HG03103 (cell line): ENCODE measurements around the gene UQCRHL.
"Not testable (repeated sequence)": the region's sequence is repeated elsewhere in the genome, so short reads cannot be mapped to it uniquely, and the experiment has no call there.

ENCODE experiments used
- ATAC-seq: cut with Tn5 transposase; IDR thresholded peaks from one replicate; pipeline ENCODE4 v1.9.1; 2021; ENCODE audit warnings: low read depth; ENCODE audit not compliant: unreplicated experiment

The UQCRHL gene

DNA sequence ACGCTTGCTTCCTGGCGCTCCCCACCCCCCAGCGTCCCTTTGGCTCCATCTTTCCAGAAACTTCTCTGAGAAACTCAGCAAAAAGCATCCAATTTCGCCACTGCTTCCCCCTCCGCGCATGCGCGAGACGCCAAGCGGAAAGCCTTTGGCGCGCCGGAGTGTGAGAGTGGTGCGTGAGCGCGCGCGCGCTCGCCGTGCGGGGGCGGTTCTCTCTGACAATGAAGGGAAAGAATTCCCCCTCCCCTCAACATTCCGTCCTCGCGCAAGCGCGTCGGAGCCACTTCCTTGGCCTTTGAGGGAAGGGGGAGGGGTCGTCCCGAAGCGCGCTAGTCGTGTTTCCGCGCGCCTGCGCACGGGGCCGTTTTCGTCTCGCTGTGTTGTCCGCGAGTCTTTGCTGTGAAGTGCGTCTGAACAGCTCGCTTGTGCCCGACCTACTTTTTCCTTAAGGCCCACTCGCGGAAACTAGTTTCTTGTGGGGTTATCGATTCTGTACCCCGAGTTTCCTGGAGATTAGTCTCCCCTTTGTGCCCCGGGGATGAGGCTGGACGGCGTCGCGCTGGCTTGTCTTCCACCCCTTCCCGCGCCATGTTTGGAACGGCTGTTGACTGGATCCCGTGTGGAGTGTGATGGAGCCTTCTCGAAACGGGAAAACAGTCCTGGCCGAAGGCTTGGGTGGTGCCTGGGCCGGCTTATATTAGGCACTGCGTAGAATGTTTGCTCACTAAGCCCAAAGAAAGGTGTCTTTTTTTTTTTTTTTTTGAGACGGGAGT lies 28.5 kb upstream of the UQCRHL start:
- no peak for ATAC-seq

DNA sequence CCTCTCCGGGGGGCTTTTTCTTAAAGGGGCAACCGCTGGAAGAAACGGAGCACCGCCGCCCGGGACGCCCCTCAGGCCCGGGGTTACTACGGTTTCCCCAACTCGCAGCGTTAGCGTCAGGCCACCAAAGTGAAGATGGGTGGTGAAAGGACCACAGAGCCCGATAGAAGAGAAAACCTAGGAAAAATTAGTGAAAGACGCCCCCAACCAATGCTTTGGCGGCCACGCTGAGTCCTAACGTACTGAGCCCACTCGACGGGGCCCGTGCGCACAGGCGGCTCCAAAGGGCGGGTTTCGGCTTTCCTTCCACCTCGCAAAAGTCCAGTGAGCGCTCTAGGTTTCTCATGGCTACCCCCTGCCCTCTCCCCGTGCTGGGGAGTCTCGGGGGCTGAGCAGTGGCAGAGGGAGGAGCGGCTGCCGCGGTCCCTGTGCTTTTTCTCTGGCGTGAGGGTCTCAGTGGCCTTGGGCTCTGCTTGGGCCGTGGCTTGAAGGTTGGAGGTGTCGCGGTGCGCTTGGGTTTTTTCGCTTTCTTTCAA lies 27.8 kb upstream of the UQCRHL start:
- ATAC-seq = peak; percentile 1

DNA sequence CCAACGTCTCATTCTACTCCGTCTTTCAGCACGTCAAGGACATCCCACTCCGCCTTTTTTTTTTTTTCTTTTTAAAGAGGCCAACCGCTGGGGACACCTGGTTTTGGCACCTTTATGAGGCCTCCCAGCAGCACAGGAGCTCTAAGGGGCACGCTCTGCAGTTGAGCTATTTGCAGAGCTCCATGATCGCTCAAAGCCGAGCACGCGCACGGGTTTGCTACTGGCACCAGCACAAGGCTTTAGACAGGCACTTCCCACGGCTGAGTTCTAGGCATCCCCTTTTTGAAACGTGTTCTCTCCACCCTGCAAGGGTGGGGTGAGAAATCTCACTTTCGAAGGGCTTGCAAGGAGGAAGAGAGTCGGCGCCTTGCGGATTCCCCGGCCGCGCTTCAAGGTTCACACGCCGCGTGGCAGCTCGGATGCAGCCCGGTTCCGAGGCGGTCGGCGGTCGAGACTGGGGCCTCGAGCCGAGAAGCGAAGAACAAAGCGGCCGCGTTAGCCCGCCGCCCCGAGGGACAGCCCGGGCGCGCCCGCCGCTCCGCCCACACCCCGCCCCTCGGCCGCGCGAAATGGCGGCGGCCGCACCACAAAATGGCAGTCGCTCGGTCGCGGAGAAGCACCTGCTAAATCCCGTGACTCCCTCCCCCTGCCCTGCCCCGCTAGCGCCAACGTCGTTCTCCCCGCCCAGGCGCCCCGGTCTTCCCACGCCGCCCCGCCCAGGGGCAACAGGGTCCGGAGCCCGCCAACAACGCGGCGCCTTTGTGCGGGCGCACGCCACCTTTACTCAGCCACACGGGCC lies 27.2 kb upstream of the UQCRHL start:
- peak; percentile 37 for ATAC-seq

DNA sequence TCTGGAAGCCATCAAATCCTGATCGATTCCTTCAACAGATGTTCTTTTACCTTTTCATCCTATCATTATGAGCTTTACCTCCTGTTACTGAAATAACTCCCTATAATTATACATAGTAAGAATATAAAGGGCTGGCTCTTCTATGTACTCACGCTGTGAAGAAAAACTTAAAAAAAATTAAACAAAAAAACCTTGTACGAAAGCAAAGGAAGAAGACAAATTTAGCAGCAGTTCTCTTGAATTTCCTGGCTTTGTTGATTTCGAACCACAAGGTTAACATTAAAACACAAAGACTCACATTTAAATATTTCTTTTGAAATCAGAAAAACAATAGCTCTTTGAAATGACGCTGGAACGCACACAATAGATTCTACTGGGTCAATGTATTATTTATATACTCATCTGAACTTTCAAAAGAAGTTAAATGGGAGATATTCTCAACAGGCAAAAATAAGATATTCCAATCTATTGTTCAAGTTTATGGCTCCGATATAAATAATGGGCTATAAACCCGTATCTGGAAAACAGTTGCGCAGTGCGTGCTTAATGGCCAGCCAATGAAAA lies 26.5 kb upstream of the UQCRHL start:
- ATAC-seq = no peak

DNA sequence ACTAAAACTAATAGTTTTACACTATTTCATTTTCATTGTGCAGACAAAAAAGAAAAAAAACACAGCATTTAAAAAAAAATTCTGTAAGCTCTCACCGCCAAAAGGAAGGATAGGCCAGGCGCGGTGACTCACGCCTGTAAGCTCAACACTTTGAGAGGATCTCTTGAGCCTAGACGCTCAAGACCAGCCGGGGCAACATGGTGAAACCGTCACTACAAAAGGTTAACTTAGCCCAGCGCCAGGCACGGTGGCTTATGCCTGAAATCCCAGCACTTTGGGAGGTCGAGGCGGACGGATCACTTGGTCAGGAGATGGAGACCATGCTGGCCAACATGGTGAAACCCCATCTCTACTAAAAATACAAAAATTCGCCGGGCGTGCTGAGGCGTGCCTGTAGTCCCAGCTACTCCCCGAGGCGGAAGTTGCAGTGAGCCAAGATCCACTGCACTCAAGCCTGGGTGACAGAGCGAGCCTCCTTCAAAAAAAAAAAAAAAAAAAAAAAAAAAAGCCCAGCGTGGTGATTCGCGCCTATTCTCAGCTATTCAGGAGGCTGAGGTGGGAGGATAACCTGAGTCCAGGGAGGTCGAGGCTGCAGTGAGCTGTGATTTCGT lies 25.7 kb upstream of the UQCRHL start:
- ATAC-seq = no peak

DNA sequence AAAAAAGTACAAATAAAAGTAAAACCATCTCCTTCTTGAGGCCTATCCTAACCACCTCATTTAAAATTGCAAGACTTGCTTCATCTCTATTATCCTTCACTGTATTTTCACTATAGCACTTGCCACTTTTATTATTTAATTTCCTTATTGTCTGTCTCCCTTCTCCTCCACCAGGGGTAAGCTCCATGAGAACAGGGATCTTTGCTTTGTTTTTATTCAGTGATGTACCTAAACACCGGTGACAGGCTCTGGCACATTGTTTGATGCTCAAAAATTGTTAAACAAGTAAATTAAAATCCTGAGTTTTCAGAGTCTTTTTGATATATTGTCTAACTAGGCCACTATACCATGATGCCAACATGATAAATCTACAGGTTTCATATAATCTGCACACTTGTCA lies 22.8 kb upstream of the UQCRHL start:
- no peak for ATAC-seq

DNA sequence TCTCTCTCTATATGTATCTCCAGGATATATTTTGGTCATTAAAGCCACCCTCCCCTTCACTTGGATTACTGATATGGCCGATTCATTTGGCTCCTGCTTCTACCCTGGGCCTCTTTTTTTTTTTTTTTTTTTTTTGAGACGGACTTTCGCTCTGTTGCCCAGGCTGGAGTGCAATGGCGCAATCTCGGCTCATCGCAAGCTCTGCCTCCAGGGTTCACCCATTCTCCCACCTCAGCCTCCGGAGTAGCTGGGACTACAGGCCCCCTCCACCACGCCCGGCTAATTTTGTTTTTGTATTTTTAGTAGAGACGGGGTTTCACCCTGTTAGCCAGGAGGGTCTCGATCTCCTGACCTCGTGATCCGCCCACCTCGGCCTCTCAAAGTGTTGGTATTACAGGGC lies 21.5 kb upstream of the UQCRHL start:
- ATAC-seq = not testable (repeated sequence)

GRCh38 chr1:15827567-15827966 lies 20.1 kb upstream of the UQCRHL start:
- not testable (repeated sequence) for ATAC-seq

DNA sequence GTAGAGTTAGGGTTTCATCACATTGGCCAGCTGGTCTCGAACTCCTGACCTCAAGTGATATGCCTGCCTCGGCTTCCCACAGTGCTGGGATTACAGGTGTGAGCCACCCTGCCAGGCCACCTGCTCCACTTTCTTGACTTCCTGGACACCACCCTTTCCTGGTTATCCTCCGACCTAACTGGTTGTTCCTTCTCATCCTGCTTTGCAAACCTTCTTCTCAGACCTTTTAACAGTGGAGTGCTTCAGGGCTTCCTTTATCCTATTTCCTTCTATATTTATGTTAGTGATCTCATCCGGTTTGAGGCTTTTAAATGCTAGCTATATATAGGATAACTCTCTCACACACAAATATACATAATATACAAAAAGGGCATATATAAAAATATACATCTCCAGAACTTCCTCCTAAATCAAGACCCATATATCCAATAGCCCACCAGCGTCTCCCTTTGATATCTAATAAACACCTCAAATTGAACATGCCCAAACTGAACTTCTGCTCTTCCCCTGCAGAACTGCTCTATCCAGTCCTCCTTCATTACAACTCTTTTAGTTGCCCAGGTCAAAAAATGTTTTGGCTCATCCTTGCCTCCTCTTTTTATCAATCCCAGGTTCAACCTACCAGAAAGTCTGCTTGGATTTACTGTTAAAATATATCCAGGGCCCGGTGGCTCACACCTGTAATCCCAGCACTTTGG lies 19.5 kb upstream of the UQCRHL start:
- no peak for ATAC-seq

- ATAC-seq = no peak
Observed at GRCh38 chr1:15825800-15826199, 18.4 kb upstream of the UQCRHL start.

DNA sequence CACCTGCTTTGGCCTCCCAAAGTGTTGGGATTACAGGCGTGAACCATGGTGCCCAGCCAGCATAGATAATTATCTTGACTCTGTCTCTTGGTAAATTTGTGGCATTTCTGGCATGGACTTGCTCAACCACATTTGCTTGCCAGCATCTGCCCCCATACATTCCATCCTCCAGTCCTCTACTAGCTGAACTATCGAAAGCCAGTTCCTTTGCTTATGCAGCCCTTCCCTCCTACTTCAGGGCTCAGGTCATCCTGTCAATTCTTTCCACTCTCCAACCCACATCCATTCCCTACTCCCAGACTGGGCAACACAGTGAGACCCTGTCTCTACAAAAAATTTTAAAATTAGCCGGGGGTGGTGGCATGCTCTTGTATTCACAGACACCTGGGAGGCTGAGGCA lies 13.0 kb upstream of the UQCRHL start:
- no peak for ATAC-seq

- no peak for ATAC-seq
Observed at GRCh38 chr1:15816674-15817073, 9.2 kb upstream of the UQCRHL start.

- no peak for ATAC-seq
Observed at GRCh38 chr1:15810073-15810472, 2.6 kb upstream of the UQCRHL start.

GRCh38 chr1:15808955-15809354 lies 1.5 kb upstream of the UQCRHL start:
- ATAC-seq = no peak

GRCh38 chr1:15807121-15807520 lies 328 bp downstream of the UQCRHL start:
- ATAC-seq = no peak

DNA sequence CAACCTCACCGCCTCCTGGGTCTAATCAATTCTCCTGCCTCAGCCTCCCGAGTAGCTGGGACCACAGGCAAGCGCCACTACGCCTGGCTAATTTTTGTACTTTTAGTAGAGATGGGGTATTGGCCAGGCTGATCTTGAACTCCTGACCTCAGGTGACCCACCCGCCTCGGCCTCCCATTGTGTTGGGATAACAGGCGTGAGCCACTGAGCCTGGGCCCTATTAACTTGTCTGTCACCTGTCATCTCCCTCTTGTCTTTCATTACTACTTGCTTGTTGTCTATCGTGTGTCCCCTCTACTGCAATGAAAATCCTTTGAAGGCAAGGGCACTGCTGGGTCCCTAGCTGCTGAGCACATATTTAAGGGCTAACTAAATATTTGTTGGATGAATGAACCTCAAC lies 3.4 kb downstream of the UQCRHL start:
- no peak for ATAC-seq

DNA sequence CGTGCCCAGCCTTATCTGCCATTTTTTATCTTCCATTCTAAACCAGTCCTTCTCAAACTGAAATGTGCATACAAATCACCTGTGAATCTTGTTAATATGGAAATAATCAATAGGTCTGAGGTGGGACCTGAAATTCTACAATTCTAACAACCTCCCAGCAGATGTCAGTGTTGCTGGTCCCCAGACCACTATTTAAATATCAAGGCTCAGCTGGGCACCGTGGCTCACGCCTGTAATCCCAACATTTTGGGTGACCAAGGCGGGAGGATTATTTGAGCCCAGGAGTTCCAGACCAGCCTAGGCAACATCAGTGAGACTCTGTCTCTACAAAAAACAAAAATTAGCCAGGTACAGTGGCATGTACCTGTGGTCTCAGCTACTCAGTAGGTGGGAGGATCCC lies 4.1 kb downstream of the UQCRHL start:
- no peak for ATAC-seq

DNA sequence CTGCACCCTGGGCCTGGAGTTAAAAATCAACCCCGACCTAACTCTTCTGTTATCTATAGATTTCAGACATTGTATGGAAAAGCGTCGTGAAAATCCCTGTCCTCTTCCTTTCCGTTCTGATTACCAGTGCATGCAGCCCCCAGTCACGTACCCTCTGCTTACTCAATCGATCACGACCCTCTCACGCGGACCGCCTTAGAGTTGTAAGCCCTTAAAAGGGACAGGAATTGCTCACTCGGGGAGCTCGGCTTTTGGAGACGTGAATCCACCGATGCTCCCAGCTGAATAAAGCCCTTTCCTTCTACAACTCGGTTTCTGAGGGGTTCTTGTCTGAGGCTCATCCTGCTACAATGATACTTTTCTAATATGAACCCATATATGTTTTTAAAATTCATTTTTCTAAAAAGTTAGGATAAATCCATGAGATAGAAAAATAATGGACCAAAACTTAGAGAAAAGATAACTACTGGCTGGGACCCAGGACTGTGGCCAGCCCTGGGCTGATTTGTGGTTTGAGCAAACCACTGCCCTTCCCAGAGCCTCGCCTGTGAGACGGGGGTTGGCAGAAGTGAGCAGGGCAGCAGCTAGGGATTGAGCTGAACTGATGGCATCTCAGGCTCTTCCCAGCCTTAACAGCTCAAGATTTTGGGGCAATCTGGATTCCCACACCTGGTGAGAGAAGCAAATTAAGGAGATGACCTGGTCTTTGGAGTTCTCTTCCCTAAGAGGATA lies 5.0 kb downstream of the UQCRHL start:
- ATAC-seq = no peak

- no peak for ATAC-seq
Observed at GRCh38 chr1:15799928-15800835, 7.3 kb downstream of the UQCRHL start.
